Activated B cell treated with CpG ODN at 0.5 μM for 24 hours (primary cell): Measurements from ENCODE around the gene PLBD1. TPM values are rescaled to one million over a fixed set of nuclear protein-coding genes. Genes with fewer than 3 reads are reported as not detected.
A peak's percentile ranks its signal among the peaks of the same experiment; 100 is the strongest.

Source experiments
- ATAC-seq: fragments of 200-7000 bp; cut with Tn5 transposase; one replicate; pipeline ENCODE4 v1.10.0; 2021; ENCODE audit warnings: low read depth, mild to moderate bottlenecking, moderate library complexity
- CTCF ChIA-PET: fragments of 350-600 bp; sonication (Branson Sonifier 250); formaldehyde crosslinking; loops from one replicate; lab custom pipeline; 2021; ENCODE audit warnings: antibody characterized with exemption; lab: Charles Lee
- POLR2A ChIA-PET: fragments of 350-600 bp; sonication (Branson Sonifier 250); formaldehyde crosslinking; loops from one replicate; lab custom pipeline; 2021; ENCODE audit warnings: antibody characterized with exemption; lab: Charles Lee
- DNase-seq: peaks from one replicate; pipeline ENCODE4 v3.0.0; 2022
- H3K27ac Mint-ChIP-seq: one replicate; pipeline ENCODE4 v1.8.0; 2020; ENCODE audit warnings: mixed read lengths
- H3K27me3 Mint-ChIP-seq: one replicate; pipeline ENCODE4 v1.8.0; 2021; ENCODE audit warnings: mixed read lengths
- H3K36me3 Mint-ChIP-seq: one replicate; pipeline ENCODE4 v1.8.0; 2021; ENCODE audit warnings: low read depth, mixed read lengths
- H3K4me1 Mint-ChIP-seq: one replicate; pipeline ENCODE4 v1.8.0; 2021; ENCODE audit warnings: mixed read lengths
- H3K4me3 Mint-ChIP-seq: one replicate; pipeline ENCODE4 v1.8.0; 2020; ENCODE audit warnings: mild to moderate bottlenecking, mixed read lengths
- H3K9me3 Mint-ChIP-seq: one replicate; pipeline ENCODE4 v1.8.0; 2020; ENCODE audit warnings: mixed read lengths
- CTCF ChIP-seq: fragments of 200-600 bp; IDR thresholded peaks from one replicate; pipeline ENCODE4 v1.8.0; 2022; ENCODE audit warnings: antibody characterized with exemption, mild to moderate bottlenecking
- intact Hi-C: fragments of 100-400 bp; cut with micrococcal nuclease; formaldehyde crosslinking; loops from one replicate; pipeline ENCODE4 v1.15.1; 2024
- total RNA-seq: library from RNA; stranded (reverse); gene quantifications from 2 replicates; pipeline ENCODE4 v1.2.3, GENCODE V29; 2022

Gene PLBD1
- total RNA-seq = 0.33 and 0.56 TPM in 2 replicates

GRCh38 chr12:14567351-14568162 lies at the start of gene PLBD1:
TSS of gene PLBD1 (minus strand) at chr12:14567883. CDS start at chr12:14567696, 187 bp downstream.
- Mint-ChIP-seq H3K4me3 (peak within 1 kb of the TSS; percentile 62), H3K27me3 (peaks cover 10% of the 10 kb centered on the region), H3K27ac (peak within 1 kb of the TSS; percentile 6), H3K36me3 (no peaks in the 10 kb centered on the region), H3K4me1 (peaks cover 8% of the 10 kb centered on the region), H3K9me3 (no peaks in the 10 kb centered on the region)
- peak; percentile 69 for ATAC-seq
- intact Hi-C loops = loop anchor here (2.0 kb wide), 1 partner anchor 329 kb away; no protein-coding TSS in a partner anchor
- peak; percentile 33 for DNase-seq
- no peak for TF ChIP-seq CTCF
- ChIA-PET POLR2A (interaction anchor here (0.6 to 0.7 kb wide), 2 partner anchors 10 to 1343 kb away, joined by 5 to 6 read pairs; partner anchors contain the start of gene DERA), CTCF (interaction anchor here (0.8 kb wide), 1 partner anchor 62 kb away, joined by 3 read pairs; no protein-coding TSS in a partner anchor)

GRCh38 chr12:14614704-14615121 lies 47.0 kb upstream of the PLBD1 start:
- Mint-ChIP-seq H3K27me3 (no peaks in the 10 kb centered on the region), H3K27ac (peak overlapping the region; percentile 93), H3K9me3 (peaks cover 3% of the 10 kb centered on the region), H3K36me3 (peaks cover 8% of the 10 kb centered on the region), H3K4me3 (peak overlapping the region; percentile 72), H3K4me1 (peaks cover 48% of the 10 kb centered on the region)
- ChIA-PET CTCF (interaction anchor here (1.2 kb wide), 1 partner anchor 376 kb away, joined by 4 read pairs; no protein-coding TSS in a partner anchor), POLR2A (interaction anchor here (0.5 to 2.4 kb wide), 7 partner anchors 156 to 385 kb away, joined by 3 to 16 read pairs (median 6); partner anchors contain the start of gene ATF7IP)
- no peak for TF ChIP-seq CTCF
- intact Hi-C loops = loop anchor here (1.0 to 10.0 kb wide), 7 partner anchors 16 to 1510 kb away; partner anchors contain the start of genes ARHGDIB and GSG1
- DNase-seq (peak; percentile 23), ATAC-seq (peak; percentile 61)

GRCh38 chr12:14613718-14614117 lies 46.0 kb upstream of the PLBD1 start:
- peak; percentile 86 for ATAC-seq
- DNase-seq = peak; percentile 34
- CTCF ChIA-PET = interaction anchor here (0.9 to 2.1 kb wide), 5 partner anchors 16 to 376 kb away, joined by 3 to 9 read pairs (median 6); partner anchors contain the start of gene ATF7IP
- peaks cover 8% of the 10 kb centered on the region for H3K36me3 Mint-ChIP-seq
- peaks cover 5% of the 10 kb centered on the region for H3K9me3 Mint-ChIP-seq
- intact Hi-C loops = loop anchor here (1.0 to 10.0 kb wide), 12 partner anchors 9 to 1509 kb away; partner anchors contain the start of genes ARHGDIB, ATF7IP and GSG1
- peak overlapping the region; percentile 60 for H3K4me3 Mint-ChIP-seq
- no peak for TF ChIP-seq CTCF
- H3K4me1 Mint-ChIP-seq = peaks cover 38% of the 10 kb centered on the region
- no peaks in the 10 kb centered on the region for H3K27me3 Mint-ChIP-seq
- POLR2A ChIA-PET = interaction anchor here (0.6 to 2.4 kb wide), 9 partner anchors 8 to 393 kb away, joined by 3 to 16 read pairs (median 4); partner anchors contain the start of gene ATF7IP
- H3K27ac Mint-ChIP-seq = peak overlapping the region; percentile 93

- peaks cover 36% of the 10 kb centered on the region for H3K4me1 Mint-ChIP-seq
Observed at GRCh38 chr12:14612898-14613445, 45.3 kb upstream of the PLBD1 start.

More at GRCh38 chr12:14612898-14613445, 45.3 kb upstream of the PLBD1 start:
- peaks cover 10% of the 10 kb centered on the region for H3K9me3 Mint-ChIP-seq
- intact Hi-C loops = loop anchor here (1.0 to 10.0 kb wide), 9 partner anchors 9 to 1508 kb away; partner anchors contain the start of genes ATF7IP and GSG1
- ChIA-PET CTCF (interaction anchor here (0.7 to 2.1 kb wide), 6 partner anchors 15 to 375 kb away, joined by 3 to 9 read pairs (median 5); partner anchors contain the start of gene ATF7IP), POLR2A (interaction anchor here (0.6 to 2.4 kb wide), 5 partner anchors 8 to 392 kb away, joined by 3 to 16 read pairs (median 5); partner anchors contain the start of gene ATF7IP)
- ATAC-seq (no peak), DNase-seq (no peak)
- peak overlapping the region; percentile 55 for H3K4me3 Mint-ChIP-seq
- TF ChIP-seq CTCF = no peak
- H3K27ac Mint-ChIP-seq = peak overlapping the region; percentile 93
- H3K27me3 Mint-ChIP-seq = no peaks in the 10 kb centered on the region
- H3K36me3 Mint-ChIP-seq = peaks cover 12% of the 10 kb centered on the region
